NCI-H1105 (cell line): ENCODE data around the gene KIF5B.
"Not testable (repeated sequence)": the region's sequence is repeated elsewhere in the genome, so short reads cannot be mapped to it uniquely, and the experiment has no call there.

Source experiments
- DNase-seq: peaks from one replicate; lab custom pipeline; 2025; lab: John Stamatoyannopoulos, UW

The KIF5B gene

DNA sequence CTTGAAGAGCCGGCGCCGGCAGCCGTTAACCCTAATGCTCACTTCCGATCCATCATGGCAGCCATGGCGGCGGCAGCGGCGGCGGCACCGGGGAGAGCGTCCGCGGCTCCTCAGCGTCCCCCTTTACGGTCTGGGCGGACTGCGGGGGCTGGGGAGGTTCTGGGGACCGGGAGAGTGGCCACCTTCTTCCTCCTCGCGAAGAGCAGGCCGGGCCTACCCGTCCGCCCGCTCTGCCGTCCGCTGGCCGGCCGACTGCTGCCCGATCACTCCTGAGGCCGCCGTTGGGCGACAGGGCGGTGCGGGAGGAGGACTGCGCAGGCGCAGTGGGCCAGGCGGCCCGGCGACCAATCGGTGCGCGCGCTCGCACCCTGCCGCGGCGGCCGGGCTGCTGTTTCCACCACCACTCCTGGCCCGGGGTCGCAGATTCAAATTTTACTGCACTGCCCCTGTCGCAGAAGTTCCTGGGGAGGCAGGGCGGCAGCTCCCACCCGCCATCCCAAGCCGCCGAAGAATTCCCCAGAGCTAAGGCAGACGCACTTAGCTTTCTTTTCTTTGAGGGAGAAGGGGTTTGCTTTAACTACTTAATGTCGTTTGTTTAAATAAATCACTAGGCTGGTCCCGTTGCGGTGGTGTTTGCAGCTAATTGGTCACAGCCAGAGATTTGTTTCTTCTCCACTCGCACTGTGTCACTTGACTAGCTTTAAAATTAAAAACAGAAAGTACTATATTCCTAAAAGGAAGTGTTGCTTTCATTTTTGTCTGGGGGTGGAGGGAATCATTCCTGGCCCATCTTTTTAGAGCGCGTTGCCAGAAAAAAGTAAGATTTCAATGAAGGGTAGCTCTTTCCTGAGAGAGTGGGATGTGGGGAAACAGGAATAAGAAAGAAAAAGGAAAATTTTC, at the start of gene KIF5B:
Gene KIF5B (minus strand): TSS at position 290 of the 900 bp plus-strand sequence. CDS start 452 bp downstream, outside the sequence.
- peak; percentile 59 for DNase-seq

GRCh38 chr10:32105782-32106382, 49.7 kb upstream of the KIF5B start:
- DNase-seq = no peak

DNA sequence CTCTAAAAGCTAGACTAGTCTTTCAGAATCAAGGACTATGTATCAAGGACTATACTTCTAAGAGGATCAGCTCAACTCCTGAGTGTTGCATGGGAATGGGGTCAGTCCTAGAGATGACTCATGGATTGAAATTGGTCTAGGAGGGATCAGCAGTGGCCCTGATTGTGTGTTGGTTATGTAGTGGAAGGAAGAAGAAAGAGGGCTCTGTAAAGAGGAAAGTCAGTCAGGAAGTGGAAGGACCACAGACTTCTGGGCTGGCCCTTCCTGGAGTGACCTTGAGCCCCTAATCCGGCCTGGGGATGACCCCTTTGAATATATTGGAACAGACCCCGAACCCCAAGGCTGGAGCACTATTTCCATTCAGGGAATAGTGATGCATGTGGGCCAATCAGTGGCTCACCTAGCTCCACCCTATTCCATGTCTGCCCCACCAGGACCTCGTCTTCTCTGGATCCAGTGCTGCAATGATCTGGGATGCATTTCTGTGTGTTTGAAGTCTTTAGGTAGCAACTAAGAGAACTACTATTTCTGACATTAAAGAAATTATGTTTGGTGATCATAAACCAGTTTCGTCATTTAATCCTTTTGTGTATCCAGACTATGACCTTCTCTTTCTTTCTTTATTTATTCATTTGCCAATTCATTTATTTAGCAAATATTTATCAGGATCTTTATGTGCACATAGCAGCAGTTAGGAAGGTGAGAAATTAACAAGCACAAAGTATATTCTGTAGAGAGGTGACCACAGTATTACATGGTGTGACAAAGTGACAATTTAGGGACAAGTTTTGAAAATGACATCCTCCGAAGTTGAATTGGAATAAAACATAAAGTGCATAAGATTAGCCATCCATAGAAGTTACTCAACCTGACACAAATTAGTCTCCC, 48.6 kb upstream of the KIF5B start:
- DNase-seq = no peak

DNA sequence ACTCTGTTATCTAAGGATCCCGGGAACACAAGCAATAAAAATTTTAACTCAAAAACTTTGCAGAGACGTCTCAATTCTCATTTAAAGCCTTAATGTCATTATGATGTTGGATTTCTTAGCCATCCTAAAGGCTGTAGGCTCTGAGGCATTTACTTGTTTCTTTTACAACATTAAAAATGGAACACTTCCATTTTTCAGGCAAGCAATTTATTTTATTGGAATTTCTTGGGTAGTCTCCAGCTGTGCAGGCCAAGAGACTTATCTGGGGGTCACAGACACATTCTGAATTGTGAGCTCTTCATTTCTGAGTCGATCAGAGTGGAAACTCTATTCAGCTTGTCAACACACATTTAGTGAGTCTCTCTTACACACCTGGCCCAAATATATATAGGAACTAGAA, 48.0 kb upstream of the KIF5B start:
- no peak for DNase-seq

DNA sequence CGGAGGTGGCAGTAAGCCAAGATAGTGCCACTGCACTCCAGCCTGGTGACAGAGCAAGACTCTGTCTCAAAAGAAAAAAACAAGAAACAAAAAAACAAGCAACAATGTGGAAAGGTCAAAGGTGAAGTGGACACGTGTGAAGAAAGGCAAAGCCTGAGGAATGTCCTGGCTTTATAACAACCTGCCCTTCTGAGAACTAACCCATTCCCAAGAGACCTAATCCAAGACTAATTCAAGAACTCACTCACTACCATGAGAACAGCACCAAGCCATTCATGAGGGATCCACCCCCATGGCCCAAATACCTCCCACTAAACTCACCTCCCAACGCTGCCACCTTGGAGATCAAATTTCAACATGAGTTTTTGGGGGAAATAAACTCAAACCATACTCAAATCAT, 47.5 kb upstream of the KIF5B start:
- DNase-seq = no peak

DNA sequence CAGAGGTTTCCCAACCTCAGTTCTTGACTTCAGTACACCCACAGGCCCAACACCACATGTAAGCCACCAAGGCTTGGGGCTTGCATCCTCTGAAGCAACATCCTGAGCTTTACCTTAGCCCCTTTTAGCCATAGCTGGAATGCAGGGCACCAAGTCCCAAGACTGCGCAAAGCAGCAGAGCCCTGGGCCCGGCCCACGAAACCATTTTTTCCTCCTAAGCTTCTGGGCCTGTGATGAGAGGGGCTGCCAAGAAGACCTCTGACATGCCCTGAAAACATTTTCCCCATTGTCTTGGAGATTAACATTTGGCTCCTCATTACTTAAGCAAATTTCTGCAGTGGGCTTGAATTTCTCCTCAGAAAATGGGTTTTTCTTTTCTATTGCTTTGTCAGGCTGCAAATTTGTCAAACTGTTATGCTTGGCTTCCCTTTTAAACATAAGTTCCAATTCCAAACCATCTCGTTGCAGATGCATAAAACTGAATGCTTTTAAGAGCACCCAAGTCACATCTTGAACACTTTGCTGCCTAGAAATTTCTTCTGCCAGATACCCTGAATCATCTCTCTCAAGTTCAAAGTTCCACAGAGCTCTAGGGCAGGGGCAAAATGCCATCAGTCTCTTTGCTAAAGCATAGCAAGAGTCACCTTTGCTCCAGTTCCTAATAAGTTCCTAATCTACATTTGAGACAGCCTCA, 42.5 kb upstream of the KIF5B start:
- not testable (repeated sequence) for DNase-seq

GRCh38 chr10:32095116-32095733, 39.0 kb upstream of the KIF5B start:
- DNase-seq = no peak

- DNase-seq = no peak
Observed at GRCh38 chr10:32093650-32094049, 37.4 kb upstream of the KIF5B start.

- no peak for DNase-seq
Observed at GRCh38 chr10:32091046-32091445, 34.8 kb upstream of the KIF5B start.

GRCh38 chr10:32084185-32084851, 28.1 kb upstream of the KIF5B start:
- no peak for DNase-seq

GRCh38 chr10:32077896-32078485, 21.8 kb upstream of the KIF5B start:
- no peak for DNase-seq

- no peak for DNase-seq
Observed at GRCh38 chr10:32073659-32074058, 17.4 kb upstream of the KIF5B start.

DNA sequence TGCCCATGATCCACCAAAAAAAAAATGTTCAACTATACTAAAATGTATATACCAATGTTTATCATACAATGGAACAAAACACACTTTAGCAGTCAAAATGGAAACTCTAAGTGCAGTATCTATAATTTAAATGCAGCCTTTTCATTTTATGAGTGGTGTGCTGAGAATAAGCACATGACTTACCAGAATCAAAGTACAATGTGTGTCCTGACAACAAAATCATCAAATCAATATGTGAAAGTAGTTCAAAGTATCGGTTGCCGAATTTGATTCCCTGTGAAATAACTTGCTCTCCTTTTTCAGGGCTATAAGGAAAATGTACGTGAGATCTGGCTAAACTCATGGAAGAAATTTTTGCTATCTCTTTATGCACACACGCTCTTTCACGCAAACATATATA, 16.9 kb upstream of the KIF5B start:
- DNase-seq = no peak

DNA sequence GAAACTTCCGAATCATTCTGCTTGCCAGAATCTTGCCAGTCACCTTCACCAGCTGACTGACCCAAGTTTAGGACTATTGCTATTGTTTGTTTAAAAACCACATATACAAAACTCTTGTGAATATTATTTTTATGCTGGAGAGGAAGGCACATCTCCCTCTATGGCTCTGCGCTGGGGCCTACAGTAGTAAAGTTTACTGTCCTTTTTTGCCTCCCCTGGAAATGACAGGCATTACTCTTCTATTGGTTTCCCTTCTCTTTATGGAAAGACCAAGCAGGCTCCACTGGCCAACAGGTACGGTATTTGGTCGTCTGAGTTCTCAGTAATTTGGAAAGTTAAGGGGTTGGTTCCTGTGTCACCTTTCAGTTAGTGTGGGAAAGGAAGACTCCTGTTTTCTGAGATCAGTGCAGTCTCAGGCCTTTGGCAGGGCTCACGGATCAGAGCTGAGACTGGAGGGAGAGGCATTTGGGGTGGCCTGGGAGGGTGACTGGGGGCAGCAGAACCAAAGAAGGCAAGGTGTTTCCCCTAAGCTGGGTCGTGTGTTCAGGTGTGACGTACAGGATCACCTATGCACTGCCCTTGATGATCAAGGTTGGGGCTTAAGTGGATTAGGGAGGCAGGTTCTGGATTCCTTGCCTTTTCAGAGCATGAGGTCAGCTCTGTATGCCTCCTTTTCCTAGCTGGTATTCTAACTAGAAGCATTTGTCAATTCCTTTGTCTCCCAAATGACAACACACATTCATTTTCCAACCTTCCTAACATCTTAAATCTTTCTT, 16.0 kb upstream of the KIF5B start:
- no peak for DNase-seq

DNA sequence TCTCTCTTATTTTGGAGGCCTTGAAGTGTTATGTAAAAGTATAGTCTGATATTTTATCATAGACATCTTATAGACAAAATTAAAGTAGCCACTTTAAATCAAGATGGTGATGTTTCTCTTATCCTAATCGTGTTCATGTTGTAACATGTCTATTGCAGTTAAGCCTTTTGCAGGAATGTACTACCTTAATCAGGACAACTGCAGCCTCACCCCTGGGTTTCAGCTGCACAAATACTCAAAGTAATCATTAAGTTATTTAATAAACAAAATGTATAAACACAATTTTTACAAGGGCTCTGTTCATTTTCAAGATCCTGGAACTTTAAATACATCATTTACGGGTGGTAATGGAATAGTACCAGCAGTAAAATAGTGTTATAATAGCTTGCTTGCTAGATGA, 14.4 kb upstream of the KIF5B start:
- no peak for DNase-seq

- DNase-seq = no peak
Observed at GRCh38 chr10:32068569-32068968, 12.3 kb upstream of the KIF5B start.

DNA sequence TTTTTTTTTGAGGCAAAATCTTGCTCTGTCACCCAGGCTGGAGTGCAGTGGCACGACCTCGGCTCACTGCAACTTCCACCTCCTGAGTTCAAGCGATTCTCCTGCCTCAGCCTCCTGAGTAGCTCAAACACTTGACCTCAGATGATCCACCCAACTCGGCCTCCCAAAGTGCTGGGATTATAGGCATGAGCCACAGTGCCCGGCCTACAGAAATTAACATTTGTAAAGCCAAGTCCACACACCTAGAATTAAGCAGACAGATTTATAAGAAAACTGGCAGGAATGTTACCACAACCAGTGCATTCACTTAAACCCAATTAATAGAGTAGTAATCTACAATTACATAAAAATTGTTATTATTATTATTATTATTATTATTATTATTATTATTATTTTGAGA, 11.7 kb upstream of the KIF5B start:
- not testable (repeated sequence) for DNase-seq

GRCh38 chr10:32065856-32066255, 9.6 kb upstream of the KIF5B start:
- DNase-seq = no peak

GRCh38 chr10:32061440-32061839, 5.2 kb upstream of the KIF5B start:
- DNase-seq = no peak

DNA sequence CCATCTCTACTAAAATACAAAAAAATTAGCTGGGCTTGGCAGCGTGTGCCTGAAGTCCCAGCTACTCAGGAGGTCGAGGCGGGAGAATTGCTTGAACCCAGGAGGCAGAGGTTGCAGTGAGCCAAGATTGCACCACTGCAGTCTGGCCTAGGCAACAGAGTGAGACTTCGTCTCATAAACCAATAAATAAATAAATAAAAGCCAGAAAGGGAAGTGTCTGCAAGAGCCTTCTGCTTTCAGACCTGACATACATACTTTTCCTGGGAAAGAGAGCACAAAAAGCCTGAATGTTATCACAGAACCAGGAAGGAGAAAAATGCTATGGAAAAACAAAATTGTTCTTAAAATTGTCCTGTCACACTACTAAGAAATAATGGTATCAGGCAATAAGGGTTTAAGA, 4.1 kb upstream of the KIF5B start:
- no peak for DNase-seq
